ENCODE data around the gene ARHGAP25.

DNA sequence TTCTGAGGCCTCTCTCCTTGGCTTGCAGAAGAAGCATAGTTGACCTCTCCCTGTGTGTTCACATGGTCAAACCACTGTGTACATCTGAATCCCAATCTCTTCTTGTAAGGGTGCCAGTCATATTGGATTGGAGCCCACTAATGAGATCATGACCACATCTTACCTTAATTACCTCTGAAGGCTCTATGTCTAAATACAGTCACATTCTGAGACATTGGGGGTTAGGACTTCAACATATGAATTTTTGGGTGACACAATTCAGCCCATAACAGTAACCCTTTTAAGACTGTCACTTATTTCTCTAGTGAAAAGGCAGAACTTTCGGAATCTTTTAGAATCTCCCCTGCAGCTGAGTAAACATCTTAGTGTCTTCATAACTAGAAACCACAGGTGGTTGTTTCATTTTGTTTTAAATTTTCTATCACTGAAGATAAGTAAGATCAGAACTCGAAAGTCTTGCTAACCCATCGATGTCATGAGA is 103.3 kb downstream of the ARHGAP25 start:
- TF ChIP-seq POLR2A (IDR thresholded peaks at IDR 0.05), result no peak
- TF ChIP-seq, protein P1, sequence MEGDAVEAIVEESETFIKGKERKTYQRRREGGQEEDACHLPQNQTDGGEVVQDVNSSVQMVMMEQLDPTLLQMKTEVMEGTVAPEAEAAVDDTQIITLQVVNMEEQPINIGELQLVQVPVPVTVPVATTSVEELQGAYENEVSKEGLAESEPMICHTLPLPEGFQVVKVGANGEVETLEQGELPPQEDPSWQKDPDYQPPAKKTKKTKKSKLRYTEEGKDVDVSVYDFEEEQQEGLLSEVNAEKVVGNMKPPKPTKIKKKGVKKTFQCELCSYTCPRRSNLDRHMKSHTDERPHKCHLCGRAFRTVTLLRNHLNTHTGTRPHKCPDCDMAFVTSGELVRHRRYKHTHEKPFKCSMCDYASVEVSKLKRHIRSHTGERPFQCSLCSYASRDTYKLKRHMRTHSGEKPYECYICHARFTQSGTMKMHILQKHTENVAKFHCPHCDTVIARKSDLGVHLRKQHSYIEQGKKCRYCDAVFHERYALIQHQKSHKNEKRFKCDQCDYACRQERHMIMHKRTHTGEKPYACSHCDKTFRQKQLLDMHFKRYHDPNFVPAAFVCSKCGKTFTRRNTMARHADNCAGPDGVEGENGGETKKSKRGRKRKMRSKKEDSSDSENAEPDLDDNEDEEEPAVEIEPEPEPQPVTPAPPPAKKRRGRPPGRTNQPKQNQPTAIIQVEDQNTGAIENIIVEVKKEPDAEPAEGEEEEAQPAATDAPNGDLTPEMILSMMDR (IDR thresholded peaks at IDR 0.05), result no peak

Measured in thyroid gland (tissue), 4 donors.